ENCODE data around the gene RABEPK.
A peak's percentile ranks its signal among the peaks of the same experiment; 100 is the strongest.
"Not testable (repeated sequence)": the region's sequence is repeated elsewhere in the genome, so short reads cannot be mapped to it uniquely, and the experiment has no call there.

The RABEPK gene

DNA sequence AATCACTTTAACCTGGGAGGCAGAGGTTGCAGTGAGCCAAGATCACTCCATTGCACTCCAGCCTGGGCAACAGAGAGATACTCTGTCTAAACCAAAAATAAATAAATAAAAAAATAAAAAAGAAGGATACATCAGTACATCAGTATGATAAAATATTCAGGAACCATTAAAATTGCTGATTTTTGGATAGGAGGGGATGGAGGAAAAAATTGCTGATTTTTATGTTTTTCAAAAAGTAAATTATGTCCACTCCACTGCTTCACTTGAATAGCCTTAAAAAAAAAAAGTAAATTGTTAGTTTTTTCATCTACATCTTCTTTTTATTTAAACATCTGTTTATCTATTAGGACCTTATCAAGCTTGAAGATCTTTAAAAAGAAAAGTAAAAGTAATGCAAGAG lies 53.9 kb downstream of the RABEPK start:
- Histone ChIP-seq H3K4me3 (no peak overlapping the region), H3K36me3 (ENCODE audit: insufficient read depth, low read length) (no peaks in the 10 kb centered on the region), H3K9me3 (ENCODE audit: low read depth, low read length) (no peaks in the 10 kb centered on the region), H3K27ac (no peak overlapping the region), H3K9ac (ENCODE audit: insufficient read length) (no peak overlapping the region)
- TF ChIP-seq FOXP2 (optimal IDR thresholded peaks at IDR 0.05; ENCODE audit: control extremely low read depth, extremely low read length, insufficient read depth) (no peak), POLR2AphosphoS5 (IDR thresholded peaks at IDR 0.05; ENCODE audit: borderline replicate concordance, low read depth, low read length) (no peak), EZH2 (IDR thresholded peaks at IDR 0.05) (no peak)
- no peak for DNase-seq (ENCODE audit: low read depth, low spot score)

- H3K9ac ChIP-seq (ENCODE audit: insufficient read length) = no peak overlapping the region
- H3K9me3 ChIP-seq (ENCODE audit: low read depth, low read length) = no peaks in the 10 kb centered on the region
- DNase-seq (ENCODE audit: low read depth, low spot score) = no peak
- H3K4me3 ChIP-seq = no peak overlapping the region
- TF ChIP-seq POLR2AphosphoS5 (IDR thresholded peaks at IDR 0.05; ENCODE audit: borderline replicate concordance, low read depth, low read length) (no peak), EZH2 (IDR thresholded peaks at IDR 0.05) (no peak), FOXP2 (optimal IDR thresholded peaks at IDR 0.05; ENCODE audit: control extremely low read depth, extremely low read length, insufficient read depth) (no peak)
- no peaks in the 10 kb centered on the region for H3K36me3 ChIP-seq (ENCODE audit: insufficient read depth, low read length)
- no peak overlapping the region for H3K27ac ChIP-seq
Observed at GRCh38 chr9:125255781-125256391, 55.5 kb downstream of the RABEPK start.

- H3K4me3 ChIP-seq = no peak overlapping the region
- no peak overlapping the region for H3K27ac ChIP-seq
- H3K9me3 ChIP-seq (ENCODE audit: low read depth, low read length) = no peaks in the 10 kb centered on the region
- TF ChIP-seq POLR2AphosphoS5 (IDR thresholded peaks at IDR 0.05; ENCODE audit: borderline replicate concordance, low read depth, low read length) (no peak), FOXP2 (optimal IDR thresholded peaks at IDR 0.05; ENCODE audit: control extremely low read depth, extremely low read length, insufficient read depth) (no peak), EZH2 (IDR thresholded peaks at IDR 0.05) (no peak)
- no peak for DNase-seq (ENCODE audit: low read depth, low spot score)
- H3K9ac ChIP-seq (ENCODE audit: insufficient read length) = no peak overlapping the region
- no peaks in the 10 kb centered on the region for H3K36me3 ChIP-seq (ENCODE audit: insufficient read depth, low read length)
Observed at GRCh38 chr9:125258160-125258785, 57.9 kb downstream of the RABEPK start.

GRCh38 chr9:125258832-125259534 lies 58.6 kb downstream of the RABEPK start:
- Histone ChIP-seq H3K9ac (ENCODE audit: insufficient read length) (no peak overlapping the region), H3K36me3 (ENCODE audit: insufficient read depth, low read length) (no peaks in the 10 kb centered on the region; the same call in 1 of the 2 replicates), H3K9me3 (ENCODE audit: low read depth, low read length) (no peaks in the 10 kb centered on the region), H3K4me3 (no peak overlapping the region), H3K27ac (no peak overlapping the region)
- no peak for DNase-seq (ENCODE audit: low read depth, low spot score)
- TF ChIP-seq FOXP2 (optimal IDR thresholded peaks at IDR 0.05; ENCODE audit: control extremely low read depth, extremely low read length, insufficient read depth) (no peak), POLR2AphosphoS5 (IDR thresholded peaks at IDR 0.05; ENCODE audit: borderline replicate concordance, low read depth, low read length) (no peak)

DNA sequence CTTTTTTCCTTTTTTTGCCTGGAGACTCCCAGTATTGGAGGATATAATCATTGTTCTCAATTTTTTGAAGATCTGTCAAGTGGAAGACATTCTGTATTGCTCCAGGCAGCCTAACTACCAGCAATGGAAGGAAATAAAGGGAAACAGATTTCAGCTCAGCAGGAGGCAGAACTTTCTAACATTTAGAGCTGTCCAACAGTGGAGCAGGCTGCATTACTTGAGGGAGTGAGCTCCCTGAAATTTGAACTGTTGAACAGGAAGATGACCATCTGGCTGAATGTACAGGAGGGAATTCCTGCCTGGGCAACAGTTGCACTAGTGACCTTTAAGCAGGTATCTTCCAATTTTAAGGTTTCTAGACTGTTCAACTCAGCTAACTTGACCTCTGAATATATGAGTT lies 60.2 kb downstream of the RABEPK start:
- TF ChIP-seq EZH2 (IDR thresholded peaks at IDR 0.05) (no peak), FOXP2 (optimal IDR thresholded peaks at IDR 0.05; ENCODE audit: control extremely low read depth, extremely low read length, insufficient read depth) (no peak)
- H3K27ac ChIP-seq = no peak overlapping the region
- H3K9ac ChIP-seq (ENCODE audit: insufficient read length) = no peak overlapping the region
- H3K9me3 ChIP-seq (ENCODE audit: low read depth, low read length) = no peaks in the 10 kb centered on the region
- peaks cover 6% of the 10 kb centered on the region; the same call in 1 of the 2 replicates for H3K36me3 ChIP-seq (ENCODE audit: insufficient read depth, low read length)
- H3K4me3 ChIP-seq = no peak overlapping the region
- DNase-seq (ENCODE audit: low read depth, low spot score) = no peak

DNA sequence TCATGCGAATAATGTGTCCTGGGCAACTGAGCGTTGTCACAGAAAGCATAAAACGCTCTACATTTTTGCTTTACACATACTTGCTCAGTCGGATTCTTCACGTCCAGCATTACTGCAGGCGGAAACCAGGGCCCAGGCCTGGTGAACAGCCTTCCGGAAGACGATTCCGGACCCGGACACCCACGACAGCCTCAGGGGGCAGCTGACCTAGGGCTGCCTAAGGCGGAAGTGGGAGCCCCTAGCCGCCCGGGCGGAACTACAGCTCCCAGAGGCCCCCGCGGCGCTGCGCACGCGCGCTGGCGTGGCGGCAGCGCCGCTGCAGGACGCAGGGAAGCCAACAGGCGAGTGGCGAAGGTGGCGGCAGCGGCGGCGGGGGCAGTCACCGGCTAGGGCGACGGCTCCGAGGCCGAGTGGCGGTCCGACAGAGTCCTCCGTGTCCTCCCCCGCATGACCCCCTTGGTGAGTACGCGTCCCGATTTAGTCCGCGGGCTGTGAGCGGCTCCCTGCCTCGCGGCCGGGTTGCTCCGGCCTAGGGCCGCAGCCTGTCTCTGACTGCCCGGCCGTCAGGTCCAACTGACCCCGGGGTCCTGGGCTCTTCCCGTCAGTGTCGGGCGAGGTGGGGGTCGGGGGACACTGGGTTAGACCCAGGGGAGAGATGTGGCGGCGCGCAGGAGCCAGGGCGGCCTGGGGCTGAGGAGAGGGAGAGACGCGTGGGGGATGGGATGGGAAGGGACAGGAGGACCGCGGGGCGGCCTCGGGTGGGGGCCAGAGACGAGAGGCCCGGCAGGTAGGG lies 61.4 kb downstream of the RABEPK start, which contains the start of gene GAPVD1:
TSS of gene GAPVD1 (plus strand) at position 326 of the 793 bp plus-strand sequence. CDS start 37,096 bp downstream, outside the sequence.
- Histone ChIP-seq H3K4me3 (peak within 1 kb of the TSS; percentile 86), H3K9ac (ENCODE audit: insufficient read length) (peak within 1 kb of the TSS; percentile 86), H3K36me3 (ENCODE audit: insufficient read depth, low read length) (peaks cover 8% of the 10 kb centered on the region; the same call in 1 of the 2 replicates), H3K9me3 (ENCODE audit: low read depth, low read length) (no peaks in the 10 kb centered on the region), H3K27ac (no peak within 1 kb of the TSS)
- TF ChIP-seq POLR2AphosphoS5 (IDR thresholded peaks at IDR 0.05; ENCODE audit: borderline replicate concordance, low read depth, low read length) (peak; percentile 76), FOXP2 (optimal IDR thresholded peaks at IDR 0.05; ENCODE audit: control extremely low read depth, extremely low read length, insufficient read depth) (no peak)
- DNase-seq (ENCODE audit: low read depth, low spot score) = no peak

- no peak for TF ChIP-seq EZH2 (IDR thresholded peaks at IDR 0.05)
- TF ChIP-seq POLR2AphosphoS5 (IDR thresholded peaks at IDR 0.05; ENCODE audit: borderline replicate concordance, low read depth, low read length) = no peak
- TF ChIP-seq FOXP2 (optimal IDR thresholded peaks at IDR 0.05; ENCODE audit: control extremely low read depth, extremely low read length, insufficient read depth) = no peak
- Histone ChIP-seq H3K9me3 (ENCODE audit: low read depth, low read length) (no peaks in the 10 kb centered on the region), H3K9ac (ENCODE audit: insufficient read length) (peak overlapping the region; percentile 86), H3K4me3 (peak overlapping the region; percentile 86), H3K36me3 (ENCODE audit: insufficient read depth, low read length) (peaks cover 14% of the 10 kb centered on the region; the same call in 1 of the 2 replicates), H3K27ac (no peak overlapping the region)
- DNase-seq (ENCODE audit: low read depth, low spot score) = no peak
Observed at GRCh38 chr9:125262294-125262991, 62.1 kb downstream of the RABEPK start.

DNA sequence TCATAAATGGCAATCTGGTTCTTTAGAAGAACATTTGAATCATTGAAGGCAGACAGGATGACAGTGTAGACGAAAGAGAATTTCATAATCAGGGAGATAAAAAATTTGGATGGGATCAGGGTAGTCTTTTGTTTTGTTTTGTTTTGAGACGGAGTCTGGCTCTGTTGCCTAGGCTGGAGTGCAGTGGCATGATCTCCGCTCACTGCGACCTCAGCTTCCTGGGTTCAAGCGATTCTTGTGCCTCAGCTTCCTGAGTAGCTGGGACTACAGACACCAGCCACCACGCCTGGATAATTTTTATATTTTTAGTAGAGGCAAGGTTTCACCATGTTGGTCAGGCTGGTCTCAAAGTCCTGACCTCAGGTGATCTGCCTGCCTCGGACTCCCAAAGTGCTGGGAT lies 63.7 kb downstream of the RABEPK start:
- H3K9ac ChIP-seq (ENCODE audit: insufficient read length) = not testable (repeated sequence)

More for the DNA sequence above, 63.7 kb downstream of the RABEPK start:
- not testable (repeated sequence) for H3K27ac ChIP-seq; H3K4me3 ChIP-seq; DNase-seq (ENCODE audit: low read depth, low spot score); H3K9me3 ChIP-seq (ENCODE audit: low read depth, low read length)
- H3K36me3 ChIP-seq (ENCODE audit: insufficient read depth, low read length) = peaks cover 16% of the 10 kb centered on the region; the same call in 1 of the 2 replicates

Data from SK-N-MC (cell line).